Heart left ventricle (tissue), 16 donors: ENCODE measurements around the gene EXOC3L2. TPM values are rescaled to one million over a fixed set of nuclear protein-coding genes. Genes with fewer than 3 reads are reported as not detected.
A peak's percentile ranks its signal among the peaks of the same experiment; 100 is the strongest.

ENCODE experiments used
- ATAC-seq, 4 donors: fragments of 200-7000 bp; cut with Tn5 transposase; one replicate each; pipeline ENCODE4 v1.9.1; 2020 to 2022; ENCODE audit warnings: moderate library complexity in 4 of 4, mild to moderate bottlenecking in 3 of 4, moderate number of reproducible peaks in 1 of 4
- DNase-seq, 5 donors: peaks; one replicate each; pipeline ENCODE4 v3.0.0-alpha.2; 2020
- H3K27ac ChIP-seq, 12 donors: fragments of 200-600 bp; sonication (generic) in 4 of 12; one replicate each; pipeline versions ENCODE4 v1.5.0 to v1.8.0; 2016 to 2022; ENCODE audit warnings: mild to moderate bottlenecking in 2 of 12
- H3K27me3 ChIP-seq, 9 donors: fragments of 200-600 bp; sonication (generic) in 2 of 9; one replicate each; pipeline versions ENCODE4 v1.5.1 to v1.8.0; 2016 to 2022; ENCODE audit warnings: mild to moderate bottlenecking in 3 of 9
- H3K36me3 ChIP-seq, 9 donors: fragments of 200-600 bp; sonication (generic) in 2 of 9; one replicate each; pipeline versions ENCODE4 v1.5.0 to v1.8.0; 2018 to 2022; ENCODE audit warnings: mild to moderate bottlenecking in 2 of 9
- H3K4me1 ChIP-seq, 12 donors: fragments of 200-600 bp; sonication (generic) in 4 of 12; one replicate each; pipeline versions ENCODE4 v1.5.0 to v1.8.0; 2016 to 2022; ENCODE audit warnings: mild to moderate bottlenecking in 3 of 12
- H3K4me3 ChIP-seq, 12 donors: fragments of 200-600 bp; sonication (generic) in 4 of 12; one replicate each; pipeline versions ENCODE4 v1.5.0 to v1.8.0; 2017 to 2022; ENCODE audit warnings: mild to moderate bottlenecking in 9 of 12, moderate library complexity in 4 of 12
- H3K9me3 ChIP-seq, 12 donors: fragments of 200-600 bp; sonication (generic) in 4 of 12; one replicate each; pipeline versions ENCODE4 v1.5.0 to v1.8.0; 2016 to 2022; ENCODE audit warnings: mild to moderate bottlenecking in 1 of 12
- CTCF ChIP-seq, 12 donors: fragments of 200-600 bp; sonication (generic) in 4 of 12; IDR thresholded peaks; one replicate each; pipeline versions ENCODE4 v1.5.0 to v1.8.0; 2018 to 2022; ENCODE audit warnings: antibody characterized with exemption in 12 of 12, mild to moderate bottlenecking in 5 of 12
- POLR2A ChIP-seq, 2 donors: fragments of 450-650 bp; IDR thresholded peaks; one replicate each; pipeline ENCODE4 v1.6.1; 2017; ENCODE audit warnings: antibody characterized with exemption in 2 of 2, mild to moderate bottlenecking in 2 of 2, moderate library complexity in 2 of 2
- WGBS, 4 donors: extraction: QIAGEN DNeasy Blood & Tissue Kit in 2 of 4; methylation state at CpG; one replicate each; pipeline versions ENCODE4 v1.1.5 to v1.1.7; 2013 to 2018; 5-methylcytosine and 5-hydroxymethylcytosine counted together
- intact Hi-C, 10 donors: fragments of 100-400 bp; cut with DNase I; formaldehyde crosslinking; loops; one replicate each; pipeline versions ENCODE4 v1.11.1 to v1.14.2; 2022
- polyA plus RNA-seq, 2 donors: library from polyadenylated mRNA; stranded (reverse); fragments of 200-250 nt; gene quantifications; one replicate each; pipeline ENCODE4 v1.2.3, GENCODE V29; 2013
- total RNA-seq, 9 donors: library from RNA; depleted of rRNA in 2 of 9; stranded (reverse); fragments of >200 nt in 2 of 9; fragmentation: NEBNext Ultra II Directional in 3 of 9; extraction: Animal tissue kit (Norgen Biotek cat#: 25700) in 3 of 9; gene quantifications; one replicate each; pipeline versions ENCODE4 v1.1.0 to v1.2.4, GENCODE V29; 2016 to 2023
- donor health status: ischemic (EF 13 %, LVEDD 7.1; RV severe dilation, severe dysfunction).
- donor health status: healthy with polysubstance abuse.
- donor health status: DM: no; HTN: yes; CAD: no.
- donor health status: DM: no; HTN: no; CAD: no.
- donor health status: ischemic (EF 25% LVEDD 6.9; RV normal size, moderate dysfunction).
- donor health status: ischemic (EF 25% LVEDD 5.7; RV mildly dilated, moderate dysfunction).
- donor health status: healthy.
- donor health status: DM: yes; HTN: yes; CAD: no.
- donor health status: ischemic (EF 35%, LVEDD 5.7; RV mildly dilated, moderate dysfunction).
- donor health status: nonischemic (EF 11% LVEDD 7.7; RV severe dilation, severe dysfunction).
- donor health status: DM: yes; HTN: yes; CAD: no.
- donor health status: PGD.
- donor health status: ischemic (EF 29% LVEDD 5.4; RV normal size, mild dysfunction).
- donor health status: nonischemic (EF 23%, LVEDD 6.1; RV moderate dilation, normal function).

EXOC3L2 gene
- total and polyA plus RNA-seq, 11 donors = 0.32 to 2.5 (median 0.88) TPM

- TF ChIP-seq POLR2A (IDR thresholded peaks at IDR 0.05) = no peak
- Histone ChIP-seq H3K27me3 (peaks cover 0 to 36% (median 14%) of the 10 kb centered on the region in 9 donors), H3K36me3 (no peaks in the 10 kb centered on the region), H3K4me3 (no peak overlapping the region), H3K9me3 (no peaks in the 10 kb centered on the region), H3K27ac (no peak overlapping the region), H3K4me1 (peaks cover 0 to 22% (median 6%) of the 10 kb centered on the region in 12 donors)
- intact Hi-C loops = no loop called here
- no peak for ATAC-seq
- WGBS, 4 donors = 47 to 59% (median 52%) methylated on average over 14 of the region's 14 CpGs
- no peak for DNase-seq
Measured at GRCh38 chr19:45217957-45218334, 27.3 kb downstream of the EXOC3L2 start.

GRCh38 chr19:45217193-45217956 lies 27.8 kb downstream of the EXOC3L2 start:
- H3K36me3 ChIP-seq = no peaks in the 10 kb centered on the region
- DNase-seq (no peak), ATAC-seq (peak in 2 of 4 donors; percentile 16 to 42)
- H3K27ac ChIP-seq = no peak overlapping the region
- H3K27me3 ChIP-seq = peaks cover 0 to 36% (median 14%) of the 10 kb centered on the region in 9 donors
- no peak overlapping the region for H3K4me3 ChIP-seq
- H3K4me1 ChIP-seq = peaks cover 0 to 24% (median 7%) of the 10 kb centered on the region in 12 donors
- 24 to 48% (median 42%) methylated on average over 31 to 46 of the region's 46 CpGs for WGBS, 4 donors
- TF ChIP-seq CTCF (IDR thresholded peaks at IDR 0.05) (no peak), POLR2A (IDR thresholded peaks at IDR 0.05) (no peak)
- no peaks in the 10 kb centered on the region for H3K9me3 ChIP-seq
- intact Hi-C loops = no loop called here

- no peaks in the 10 kb centered on the region for H3K36me3 ChIP-seq
- H3K27ac ChIP-seq = no peak overlapping the region
- H3K9me3 ChIP-seq = no peaks in the 10 kb centered on the region
- WGBS, 4 donors = 61 to 67% (median 62%) methylated on average over 6 of the region's 6 CpGs
- H3K4me3 ChIP-seq = no peak overlapping the region
- no peak for ATAC-seq
- no peak for DNase-seq
- H3K27me3 ChIP-seq = peaks cover 0 to 36% (median 14%) of the 10 kb centered on the region in 9 donors
- peaks cover 0 to 29% (median 8%) of the 10 kb centered on the region in 12 donors for H3K4me1 ChIP-seq
- no peak for TF ChIP-seq CTCF (IDR thresholded peaks at IDR 0.05)
- TF ChIP-seq POLR2A (IDR thresholded peaks at IDR 0.05) = no peak
- intact Hi-C loops = no loop called here
Measured at GRCh38 chr19:45216667-45217066, 28.5 kb downstream of the EXOC3L2 start.

- no peak for TF ChIP-seq CTCF (IDR thresholded peaks at IDR 0.05)
- no peak for TF ChIP-seq POLR2A (IDR thresholded peaks at IDR 0.05)
- H3K27ac ChIP-seq = peak overlapping the region in 2 of 12 donors; percentile 1 to 27
- peak in 2 of 5 donors; percentile 27 to 40 for DNase-seq
- ATAC-seq = peak in 1 of 4 donors; percentile 17
- H3K4me3 ChIP-seq = peak overlapping the region in 6 of 12 donors; percentile 5 to 21 (median 10)
- WGBS, 4 donors = 18 to 26% (median 22%) methylated on average over 29 to 35 of the region's 35 CpGs
- H3K27me3 ChIP-seq = peaks cover 0 to 37% (median 14%) of the 10 kb centered on the region in 9 donors
- peaks cover 0 to 34% (median 11%) of the 10 kb centered on the region in 12 donors for H3K4me1 ChIP-seq
- no peaks in the 10 kb centered on the region for H3K9me3 ChIP-seq
- intact Hi-C loops = no loop called here
- no peaks in the 10 kb centered on the region for H3K36me3 ChIP-seq
Measured at GRCh38 chr19:45215391-45216191, 29.6 kb downstream of the EXOC3L2 start.
